ENCODE data around the gene MRPL32.

The MRPL32 gene

GRCh38 chr7:42967391-42967790 lies 35.2 kb downstream of the MRPL32 start:
- no peak overlapping the region for H3K9ac ChIP-seq (ENCODE audit: low read depth, low read length)
- H3K36me3 ChIP-seq (ENCODE audit: control insufficient read depth, insufficient read depth, low read length) = no peaks in the 10 kb centered on the region
- no peaks in the 10 kb centered on the region for H3K27me3 ChIP-seq (ENCODE audit: control insufficient read depth, insufficient read depth, low read length)
- no peaks in the 10 kb centered on the region for H3K9me3 ChIP-seq (ENCODE audit: control insufficient read depth, insufficient read depth, low read length)
- H3K4me3 ChIP-seq (ENCODE audit: low read depth, low read length) = no peak overlapping the region
- H3K4me1 ChIP-seq (ENCODE audit: control insufficient read depth, insufficient read depth, low read length) = peaks cover 17% of the 10 kb centered on the region
- H3K27ac ChIP-seq (ENCODE audit: low read depth, low read length) = no peak overlapping the region

DNA sequence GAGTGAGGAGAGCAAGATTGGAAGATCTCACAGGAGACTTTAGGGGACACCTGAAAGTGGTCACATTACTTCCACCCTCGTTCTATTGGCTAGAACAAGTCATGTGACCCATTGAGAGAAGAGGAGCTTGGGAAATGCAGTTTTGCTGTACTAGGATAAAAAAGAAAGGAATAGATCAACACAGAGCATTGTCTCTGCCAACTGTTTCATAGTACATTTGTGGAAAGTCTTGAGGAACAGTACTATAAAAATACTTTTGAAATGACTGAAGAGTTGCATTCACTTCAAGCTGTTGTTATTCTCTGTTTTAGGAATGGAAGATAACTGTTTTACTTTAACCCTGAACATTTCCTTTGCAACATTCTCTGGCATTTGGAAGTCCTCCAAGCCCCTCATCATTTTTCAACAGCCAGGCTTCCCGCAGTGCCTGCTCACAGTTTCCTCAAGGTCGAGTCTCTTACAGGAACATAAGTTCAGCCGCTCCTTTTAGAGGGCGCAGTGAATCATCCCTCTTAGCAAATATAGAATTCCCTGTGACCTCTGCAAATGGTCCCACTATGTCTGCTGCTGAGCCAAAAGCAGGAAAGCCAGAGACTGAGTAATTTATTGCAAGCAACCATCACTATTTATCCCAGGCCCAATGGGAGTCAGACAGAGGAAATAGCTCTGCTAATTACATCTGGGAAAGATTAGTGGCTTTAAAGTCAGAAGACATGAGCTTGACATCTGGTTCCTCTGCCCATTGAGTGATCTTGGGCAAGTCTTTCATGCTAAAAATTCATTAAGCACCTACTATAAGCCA lies 40.7 kb downstream of the MRPL32 start:
- Histone ChIP-seq H3K36me3 (ENCODE audit: control insufficient read depth, insufficient read depth, low read length) (no peaks in the 10 kb centered on the region), H3K4me1 (ENCODE audit: control insufficient read depth, insufficient read depth, low read length) (no peaks in the 10 kb centered on the region), H3K27ac (ENCODE audit: low read depth, low read length) (no peak overlapping the region), H3K9ac (ENCODE audit: low read depth, low read length) (no peak overlapping the region), H3K4me3 (ENCODE audit: low read depth, low read length) (no peak overlapping the region), H3K27me3 (ENCODE audit: control insufficient read depth, insufficient read depth, low read length) (no peaks in the 10 kb centered on the region), H3K9me3 (ENCODE audit: control insufficient read depth, insufficient read depth, low read length) (no peaks in the 10 kb centered on the region)

GRCh38 chr7:42976371-42976770 lies 44.2 kb downstream of the MRPL32 start:
- H3K27ac ChIP-seq (ENCODE audit: low read depth, low read length) = no peak overlapping the region
- no peak overlapping the region for H3K9ac ChIP-seq (ENCODE audit: low read depth, low read length)
- no peak overlapping the region for H3K4me3 ChIP-seq (ENCODE audit: low read depth, low read length)
- H3K36me3 ChIP-seq (ENCODE audit: control insufficient read depth, insufficient read depth, low read length) = no peaks in the 10 kb centered on the region
- no peaks in the 10 kb centered on the region for H3K27me3 ChIP-seq (ENCODE audit: control insufficient read depth, insufficient read depth, low read length)
- no peaks in the 10 kb centered on the region for H3K4me1 ChIP-seq (ENCODE audit: control insufficient read depth, insufficient read depth, low read length)
- H3K9me3 ChIP-seq (ENCODE audit: control insufficient read depth, insufficient read depth, low read length) = no peaks in the 10 kb centered on the region

DNA sequence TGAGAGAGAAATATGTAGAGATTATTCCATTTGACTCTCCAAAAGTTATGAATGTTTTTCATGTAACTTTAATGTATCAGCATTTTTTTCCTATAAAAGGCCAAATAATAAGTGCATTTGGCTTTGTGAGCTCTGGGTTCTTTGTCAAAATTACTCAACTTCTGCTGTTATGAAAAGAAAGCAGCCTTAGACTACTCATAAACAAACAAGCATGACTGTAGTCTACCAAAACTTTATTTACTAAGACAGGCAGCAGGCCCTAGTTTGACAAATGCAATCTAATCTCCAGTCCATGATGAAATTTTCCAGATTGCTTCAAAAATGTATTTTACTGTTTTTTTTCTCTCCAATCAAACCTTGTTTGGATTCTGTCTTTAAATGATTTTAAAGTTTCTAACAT lies 46.3 kb downstream of the MRPL32 start:
- Histone ChIP-seq H3K27ac (ENCODE audit: low read depth, low read length) (no peak overlapping the region), H3K9me3 (ENCODE audit: control insufficient read depth, insufficient read depth, low read length) (0 out of 2 replicates have a peak, but pooled peaks cover under 1% of the 10 kb centered on the region), H3K27me3 (ENCODE audit: control insufficient read depth, insufficient read depth, low read length) (no peaks in the 10 kb centered on the region), H3K36me3 (ENCODE audit: control insufficient read depth, insufficient read depth, low read length) (no peaks in the 10 kb centered on the region), H3K9ac (ENCODE audit: low read depth, low read length) (no peak overlapping the region), H3K4me3 (ENCODE audit: low read depth, low read length) (no peak overlapping the region), H3K4me1 (ENCODE audit: control insufficient read depth, insufficient read depth, low read length) (no peaks in the 10 kb centered on the region)

GRCh38 chr7:42980084-42980483 lies 47.9 kb downstream of the MRPL32 start:
- H3K27ac ChIP-seq (ENCODE audit: low read depth, low read length) = no peak overlapping the region
- H3K9ac ChIP-seq (ENCODE audit: low read depth, low read length) = no peak overlapping the region
- no peaks in the 10 kb centered on the region for H3K27me3 ChIP-seq (ENCODE audit: control insufficient read depth, insufficient read depth, low read length)
- no peak overlapping the region for H3K4me3 ChIP-seq (ENCODE audit: low read depth, low read length)
- H3K9me3 ChIP-seq (ENCODE audit: control insufficient read depth, insufficient read depth, low read length) = 0 out of 2 replicates have a peak, but pooled peaks cover 6% of the 10 kb centered on the region
- no peaks in the 10 kb centered on the region for H3K36me3 ChIP-seq (ENCODE audit: control insufficient read depth, insufficient read depth, low read length)
- no peaks in the 10 kb centered on the region for H3K4me1 ChIP-seq (ENCODE audit: control insufficient read depth, insufficient read depth, low read length)

- Histone ChIP-seq H3K4me1 (ENCODE audit: control insufficient read depth, insufficient read depth, low read length) (no peaks in the 10 kb centered on the region), H3K4me3 (ENCODE audit: low read depth, low read length) (no peak overlapping the region), H3K9ac (ENCODE audit: low read depth, low read length) (no peak overlapping the region), H3K27me3 (ENCODE audit: control insufficient read depth, insufficient read depth, low read length) (no peaks in the 10 kb centered on the region), H3K9me3 (ENCODE audit: control insufficient read depth, insufficient read depth, low read length) (0 out of 2 replicates have a peak, but pooled peaks cover 6% of the 10 kb centered on the region), H3K36me3 (ENCODE audit: control insufficient read depth, insufficient read depth, low read length) (no peaks in the 10 kb centered on the region), H3K27ac (ENCODE audit: low read depth, low read length) (no peak overlapping the region)
Measured at GRCh38 chr7:42980514-42980913, 48.3 kb downstream of the MRPL32 start.

- Histone ChIP-seq H3K4me1 (ENCODE audit: control insufficient read depth, insufficient read depth, low read length) (no peaks in the 10 kb centered on the region), H3K9ac (ENCODE audit: low read depth, low read length) (no peak overlapping the region), H3K4me3 (ENCODE audit: low read depth, low read length) (no peak overlapping the region), H3K27me3 (ENCODE audit: control insufficient read depth, insufficient read depth, low read length) (no peaks in the 10 kb centered on the region), H3K36me3 (ENCODE audit: control insufficient read depth, insufficient read depth, low read length) (no peaks in the 10 kb centered on the region), H3K9me3 (ENCODE audit: control insufficient read depth, insufficient read depth, low read length) (0 out of 2 replicates have a peak, but pooled peaks cover 6% of the 10 kb centered on the region), H3K27ac (ENCODE audit: low read depth, low read length) (no peak overlapping the region)
Measured at GRCh38 chr7:42981601-42982000, 49.4 kb downstream of the MRPL32 start.

DNA sequence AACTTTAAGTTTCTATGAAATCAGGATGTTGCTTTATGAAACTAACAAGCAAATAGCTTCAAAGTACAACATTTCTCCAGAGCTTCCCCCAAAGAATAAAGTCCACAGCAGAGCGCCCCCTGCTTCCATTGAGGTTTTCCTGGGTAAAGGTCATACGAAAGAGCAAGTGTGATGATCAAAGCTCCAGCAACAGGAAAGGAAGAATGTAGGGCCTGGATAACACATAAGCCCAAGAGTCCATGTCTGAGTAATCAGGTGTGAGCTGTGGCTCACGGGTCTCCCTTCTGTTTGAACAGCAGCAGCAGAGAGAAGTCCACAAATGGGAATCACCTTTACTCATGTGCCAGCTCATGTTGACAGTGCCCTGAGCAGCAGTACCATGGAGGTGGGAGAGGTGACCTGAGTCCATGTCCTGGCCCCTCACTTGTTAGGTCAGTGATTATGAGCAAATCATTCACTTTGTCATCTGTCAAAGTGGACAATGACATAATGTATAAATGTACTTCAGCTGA lies 50.5 kb downstream of the MRPL32 start:
- Histone ChIP-seq H3K4me3 (ENCODE audit: low read depth, low read length) (no peak overlapping the region), H3K9ac (ENCODE audit: low read depth, low read length) (no peak overlapping the region), H3K36me3 (ENCODE audit: control insufficient read depth, insufficient read depth, low read length) (no peaks in the 10 kb centered on the region), H3K4me1 (ENCODE audit: control insufficient read depth, insufficient read depth, low read length) (no peaks in the 10 kb centered on the region), H3K27me3 (ENCODE audit: control insufficient read depth, insufficient read depth, low read length) (no peaks in the 10 kb centered on the region), H3K9me3 (ENCODE audit: control insufficient read depth, insufficient read depth, low read length) (0 out of 2 replicates have a peak, but pooled peaks cover 6% of the 10 kb centered on the region), H3K27ac (ENCODE audit: low read depth, low read length) (no peak overlapping the region)

- H3K4me1 ChIP-seq (ENCODE audit: control insufficient read depth, insufficient read depth, low read length) = peaks cover 3% of the 10 kb centered on the region; the same call in 1 of the 2 replicates
- no peaks in the 10 kb centered on the region for H3K36me3 ChIP-seq (ENCODE audit: control insufficient read depth, insufficient read depth, low read length)
- no peaks in the 10 kb centered on the region for H3K27me3 ChIP-seq (ENCODE audit: control insufficient read depth, insufficient read depth, low read length)
- 0 out of 2 replicates have a peak, but pooled peaks cover 6% of the 10 kb centered on the region for H3K9me3 ChIP-seq (ENCODE audit: control insufficient read depth, insufficient read depth, low read length)
- H3K27ac ChIP-seq (ENCODE audit: low read depth, low read length) = no peak overlapping the region
- H3K4me3 ChIP-seq (ENCODE audit: low read depth, low read length) = no peak overlapping the region
- no peak overlapping the region for H3K9ac ChIP-seq (ENCODE audit: low read depth, low read length)
Measured at GRCh38 chr7:42984137-42984536, 52.0 kb downstream of the MRPL32 start.

GRCh38 chr7:42986213-42986612 lies 54.0 kb downstream of the MRPL32 start:
- H3K27ac ChIP-seq (ENCODE audit: low read depth, low read length) = no peak overlapping the region
- H3K36me3 ChIP-seq (ENCODE audit: control insufficient read depth, insufficient read depth, low read length) = no peaks in the 10 kb centered on the region
- peaks cover 3% of the 10 kb centered on the region; the same call in 1 of the 2 replicates for H3K4me1 ChIP-seq (ENCODE audit: control insufficient read depth, insufficient read depth, low read length)
- no peaks in the 10 kb centered on the region for H3K27me3 ChIP-seq (ENCODE audit: control insufficient read depth, insufficient read depth, low read length)
- H3K4me3 ChIP-seq (ENCODE audit: low read depth, low read length) = no peak overlapping the region
- no peak overlapping the region for H3K9ac ChIP-seq (ENCODE audit: low read depth, low read length)
- 0 out of 2 replicates have a peak, but pooled peaks cover 6% of the 10 kb centered on the region for H3K9me3 ChIP-seq (ENCODE audit: control insufficient read depth, insufficient read depth, low read length)

DNA sequence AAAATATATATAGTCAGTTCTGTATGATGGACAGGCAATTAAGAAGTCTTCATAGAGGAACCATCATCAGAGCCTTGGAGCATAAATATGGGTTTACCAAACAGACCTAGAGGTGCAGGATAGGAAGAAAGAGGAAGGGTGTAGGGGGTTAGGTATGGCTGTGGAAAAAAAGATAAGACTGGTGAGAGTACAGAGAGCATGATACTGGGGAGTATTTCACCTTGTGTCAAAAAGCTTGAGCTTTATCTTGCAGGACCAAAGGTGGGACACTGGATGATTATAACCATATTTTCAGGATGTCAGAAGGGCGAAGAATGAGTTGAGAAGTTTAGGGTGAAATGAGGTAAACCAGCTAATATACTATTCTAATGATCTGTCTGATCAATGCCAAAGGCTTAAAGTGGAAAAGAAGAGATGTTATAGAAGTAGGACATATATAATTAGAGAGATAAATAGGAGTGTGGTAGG lies 54.6 kb downstream of the MRPL32 start:
- Histone ChIP-seq H3K27me3 (ENCODE audit: control insufficient read depth, insufficient read depth, low read length) (no peaks in the 10 kb centered on the region), H3K9me3 (ENCODE audit: control insufficient read depth, insufficient read depth, low read length) (0 out of 2 replicates have a peak, but pooled peaks cover 6% of the 10 kb centered on the region), H3K36me3 (ENCODE audit: control insufficient read depth, insufficient read depth, low read length) (no peaks in the 10 kb centered on the region), H3K4me3 (ENCODE audit: low read depth, low read length) (no peak overlapping the region), H3K9ac (ENCODE audit: low read depth, low read length) (no peak overlapping the region), H3K4me1 (ENCODE audit: control insufficient read depth, insufficient read depth, low read length) (peaks cover 4% of the 10 kb centered on the region; the same call in 1 of the 2 replicates), H3K27ac (ENCODE audit: low read depth, low read length) (no peak overlapping the region)

All from HUES48 (cell line).